Subcutaneous adipose tissue (tissue), 4 donors: Measurements from ENCODE around the gene PLCB1. TPM values are rescaled to one million over a fixed set of nuclear protein-coding genes. Genes with fewer than 3 reads are reported as not detected.

Source experiments
- total RNA-seq, 4 donors: library from RNA; depleted of rRNA; stranded (reverse); fragments of >200 nt; gene quantifications; one replicate each; pipeline ENCODE4 v1.1.0, GENCODE V29; 2016
- TF ChIP-seq, protein P1 (sequence below): fragments of 450-650 bp; IDR thresholded peaks from one replicate; pipeline ENCODE4 v1.5.1; 2016; ENCODE audit warnings: low read depth, mild to moderate bottlenecking, control low read depth, antibody characterized with exemption, moderate library complexity

The PLCB1 gene
- total RNA-seq, 4 donors from 2014 or later: 14.1 to 26.7 (median 18.4) TPM

- TF ChIP-seq, protein P1, sequence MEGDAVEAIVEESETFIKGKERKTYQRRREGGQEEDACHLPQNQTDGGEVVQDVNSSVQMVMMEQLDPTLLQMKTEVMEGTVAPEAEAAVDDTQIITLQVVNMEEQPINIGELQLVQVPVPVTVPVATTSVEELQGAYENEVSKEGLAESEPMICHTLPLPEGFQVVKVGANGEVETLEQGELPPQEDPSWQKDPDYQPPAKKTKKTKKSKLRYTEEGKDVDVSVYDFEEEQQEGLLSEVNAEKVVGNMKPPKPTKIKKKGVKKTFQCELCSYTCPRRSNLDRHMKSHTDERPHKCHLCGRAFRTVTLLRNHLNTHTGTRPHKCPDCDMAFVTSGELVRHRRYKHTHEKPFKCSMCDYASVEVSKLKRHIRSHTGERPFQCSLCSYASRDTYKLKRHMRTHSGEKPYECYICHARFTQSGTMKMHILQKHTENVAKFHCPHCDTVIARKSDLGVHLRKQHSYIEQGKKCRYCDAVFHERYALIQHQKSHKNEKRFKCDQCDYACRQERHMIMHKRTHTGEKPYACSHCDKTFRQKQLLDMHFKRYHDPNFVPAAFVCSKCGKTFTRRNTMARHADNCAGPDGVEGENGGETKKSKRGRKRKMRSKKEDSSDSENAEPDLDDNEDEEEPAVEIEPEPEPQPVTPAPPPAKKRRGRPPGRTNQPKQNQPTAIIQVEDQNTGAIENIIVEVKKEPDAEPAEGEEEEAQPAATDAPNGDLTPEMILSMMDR: no peak
Observed at GRCh38 chr20:8362457-8362856, 230.4 kb downstream of the PLCB1 start.

GRCh38 chr20:8363970-8364733, 232.1 kb downstream of the PLCB1 start:
- TF ChIP-seq, protein P1: no peak

GRCh38 chr20:8364734-8365078, 232.6 kb downstream of the PLCB1 start:
- TF ChIP-seq, protein P1: no peak

GRCh38 chr20:8365634-8366033, 233.6 kb downstream of the PLCB1 start:
- TF ChIP-seq, protein P1: no peak

- TF ChIP-seq, protein P1: no peak
Observed at GRCh38 chr20:8366303-8366923, 234.3 kb downstream of the PLCB1 start.

DNA sequence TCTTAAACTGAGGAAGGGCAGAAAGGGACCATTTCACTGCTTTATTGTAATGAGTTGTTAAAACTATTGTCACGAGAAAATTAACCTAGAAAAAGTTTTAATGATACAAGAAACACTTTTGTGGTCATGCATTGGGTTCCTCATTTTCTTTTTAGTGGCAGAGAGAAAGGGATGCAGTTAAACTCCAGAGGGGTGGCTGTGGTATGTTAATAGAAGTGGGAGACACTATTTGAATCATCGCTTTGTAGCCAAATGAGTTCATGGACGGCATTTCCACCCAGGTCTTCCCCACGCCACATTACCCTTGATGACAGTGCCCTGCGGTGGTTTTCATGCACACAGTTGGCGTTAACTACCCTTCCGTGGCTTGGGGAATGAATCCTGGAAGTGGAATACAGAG, 235.6 kb downstream of the PLCB1 start:
- TF ChIP-seq, protein P1: no peak

DNA sequence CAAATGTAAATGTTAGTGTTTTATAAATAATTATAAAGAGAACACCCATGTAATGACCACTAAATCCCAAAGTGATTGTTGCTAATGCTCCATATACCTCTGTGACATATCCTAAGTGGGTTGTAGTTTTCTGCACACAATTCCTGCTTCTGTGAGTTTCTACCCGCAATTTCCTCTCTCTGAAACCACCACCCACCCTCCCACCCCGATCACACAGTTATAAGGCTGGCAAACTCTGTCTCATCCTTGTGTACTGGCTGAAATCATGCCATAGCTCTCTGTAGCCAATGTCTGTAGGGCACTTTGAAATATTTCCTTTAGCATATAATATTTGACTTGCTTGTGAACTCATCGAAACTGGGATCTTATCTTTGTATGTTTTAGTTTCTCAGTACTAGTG, 236.6 kb downstream of the PLCB1 start:
- TF ChIP-seq, protein P1: no peak
